Cardiac muscle cell (in vitro differentiated cells and primary cell): ENCODE data around the gene NFASC. TPM values are rescaled to one million over a fixed set of nuclear protein-coding genes. Genes with fewer than 3 reads are reported as not detected.

Source experiments
- DNase-seq, 2 donors: peaks; one replicate each; pipeline versions ENCODE4 v3.0.0 to v3.0.0-alpha.2; 2010 to 2017; ENCODE audit warnings: low read depth in 1 of 2, low spot score in 1 of 2
- H3K27ac ChIP-seq: fragments of 200-600 bp; sonication (generic); 2 replicates; pipeline ENCODE4 v1.5.1; 2016
- H3K27me3 ChIP-seq: fragments of 200-600 bp; sonication (generic); 2 replicates; pipeline ENCODE4 v1.6.0; 2016; ENCODE audit warnings: control low read depth
- H3K36me3 ChIP-seq: fragments of 200-600 bp; sonication (generic); 2 replicates; pipeline ENCODE4 v1.5.1; 2016; ENCODE audit warnings: control low read depth
- H3K4me1 ChIP-seq: fragments of 200-600 bp; sonication (generic); 2 replicates; pipeline ENCODE4 v1.8.1; 2017; ENCODE audit warnings: low read depth, mild to moderate bottlenecking, mixed run types
- H3K4me3 ChIP-seq: fragments of 200-600 bp; sonication (generic); 2 replicates; pipeline ENCODE4 v1.5.1; 2016; ENCODE audit warnings: mild to moderate bottlenecking
- H3K9me3 ChIP-seq: fragments of 200-600 bp; sonication (generic); 2 replicates; pipeline ENCODE4 v1.5.1; 2017; ENCODE audit warnings: low read depth, mild to moderate bottlenecking, control low read depth
- polyA plus RNA-seq: library from polyadenylated mRNA; unstranded; fragments of >200 nt; fragmentation: Nextera tagmentation; extraction: Ambion mirVana; gene quantifications from 2 replicates; pipeline ENCODE4 v1.2.1, GENCODE V29; 2016
- total RNA-seq: library from RNA; depleted of rRNA; stranded (reverse); fragments of >200 nt; gene quantifications from 2 replicates; pipeline ENCODE4 v1.2.3, GENCODE V29; 2016
- TF ChIP-seq, protein P1 (sequence below): IDR thresholded peaks from 2 replicates; pipeline ENCODE4 v1.5.1; 2012; ENCODE audit warnings: low read depth, mild to moderate bottlenecking, low read length

NFASC gene
- total and polyA plus RNA-seq, 2 experiments from 2014 or later, result 0.63 TPM; not detected in 1

DNA sequence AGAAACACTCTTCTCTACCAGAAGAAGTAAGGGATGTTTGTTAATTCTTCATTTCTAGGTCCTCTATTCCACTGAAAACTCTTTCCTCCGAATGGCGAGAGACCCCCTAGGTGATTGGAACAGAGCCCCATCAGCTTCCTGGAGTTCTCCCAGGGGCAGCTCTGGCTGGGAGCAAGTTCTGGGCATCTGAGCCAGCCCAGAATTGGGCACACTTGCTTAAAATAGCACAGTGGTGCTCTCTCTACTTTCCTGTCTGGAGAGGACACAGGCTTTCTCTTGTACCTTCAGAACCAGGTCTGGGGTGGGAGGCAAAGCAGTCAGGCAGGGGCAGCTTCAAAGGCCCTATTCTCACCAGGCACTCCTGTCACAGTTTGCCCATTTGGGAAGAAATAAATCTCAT lies 89.2 kb downstream of the NFASC start:
- no peak overlapping the region for H3K4me3 ChIP-seq
- no peaks in the 10 kb centered on the region for H3K36me3 ChIP-seq
- H3K27ac ChIP-seq, result no peak overlapping the region
- peaks cover 5% of the 10 kb centered on the region for H3K27me3 ChIP-seq
- peaks cover 6% of the 10 kb centered on the region for H3K4me1 ChIP-seq
- TF ChIP-seq, protein P1, sequence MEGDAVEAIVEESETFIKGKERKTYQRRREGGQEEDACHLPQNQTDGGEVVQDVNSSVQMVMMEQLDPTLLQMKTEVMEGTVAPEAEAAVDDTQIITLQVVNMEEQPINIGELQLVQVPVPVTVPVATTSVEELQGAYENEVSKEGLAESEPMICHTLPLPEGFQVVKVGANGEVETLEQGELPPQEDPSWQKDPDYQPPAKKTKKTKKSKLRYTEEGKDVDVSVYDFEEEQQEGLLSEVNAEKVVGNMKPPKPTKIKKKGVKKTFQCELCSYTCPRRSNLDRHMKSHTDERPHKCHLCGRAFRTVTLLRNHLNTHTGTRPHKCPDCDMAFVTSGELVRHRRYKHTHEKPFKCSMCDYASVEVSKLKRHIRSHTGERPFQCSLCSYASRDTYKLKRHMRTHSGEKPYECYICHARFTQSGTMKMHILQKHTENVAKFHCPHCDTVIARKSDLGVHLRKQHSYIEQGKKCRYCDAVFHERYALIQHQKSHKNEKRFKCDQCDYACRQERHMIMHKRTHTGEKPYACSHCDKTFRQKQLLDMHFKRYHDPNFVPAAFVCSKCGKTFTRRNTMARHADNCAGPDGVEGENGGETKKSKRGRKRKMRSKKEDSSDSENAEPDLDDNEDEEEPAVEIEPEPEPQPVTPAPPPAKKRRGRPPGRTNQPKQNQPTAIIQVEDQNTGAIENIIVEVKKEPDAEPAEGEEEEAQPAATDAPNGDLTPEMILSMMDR, result no peak
- no peaks in the 10 kb centered on the region for H3K9me3 ChIP-seq
- no peak for DNase-seq

DNA sequence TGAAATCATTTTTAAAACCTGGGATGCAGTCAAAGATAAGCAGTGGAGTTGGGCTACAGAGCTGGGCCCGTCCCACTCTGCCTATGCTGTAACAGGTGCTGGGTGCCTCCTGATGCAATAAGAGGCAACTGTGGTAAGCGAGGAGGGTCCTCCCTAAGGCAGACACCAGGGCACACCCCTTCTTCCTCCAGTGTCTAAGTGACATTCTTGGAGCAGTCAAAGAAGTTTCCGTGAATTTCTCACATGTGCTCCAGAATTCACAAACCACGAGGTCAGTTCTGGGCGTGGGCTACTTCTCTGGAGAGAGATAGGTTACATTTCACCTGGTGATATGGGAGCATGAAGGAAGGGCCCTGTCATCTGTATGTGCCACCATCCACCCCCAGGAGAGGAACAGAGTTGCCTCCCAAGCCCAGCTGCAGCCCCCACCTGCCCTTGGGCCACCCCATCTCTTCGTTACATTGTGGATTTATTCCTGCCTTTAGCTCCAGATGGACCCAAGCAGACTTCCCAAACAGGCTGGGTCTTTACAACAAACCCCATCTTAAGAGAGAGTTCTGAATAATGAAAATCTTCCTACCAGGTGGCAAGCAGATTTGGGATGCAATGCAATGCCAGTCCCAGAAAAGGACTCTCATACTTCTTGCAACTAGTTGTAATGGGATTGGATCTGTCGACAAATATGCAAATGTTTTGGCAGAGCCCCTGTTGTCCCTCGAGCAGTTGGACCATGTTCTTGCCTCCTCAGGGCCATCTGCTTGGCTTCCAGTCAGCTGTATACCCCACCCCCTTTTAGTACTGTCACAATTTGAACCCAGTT lies 89.9 kb downstream of the NFASC start:
- peaks cover 6% of the 10 kb centered on the region for H3K4me1 ChIP-seq
- no peak overlapping the region for H3K4me3 ChIP-seq
- H3K27ac ChIP-seq, result no peak overlapping the region
- no peaks in the 10 kb centered on the region for H3K36me3 ChIP-seq
- TF ChIP-seq, protein P1, result no peak
- H3K9me3 ChIP-seq, result no peaks in the 10 kb centered on the region
- H3K27me3 ChIP-seq, result peaks cover 5% of the 10 kb centered on the region
- no peak for DNase-seq

DNA sequence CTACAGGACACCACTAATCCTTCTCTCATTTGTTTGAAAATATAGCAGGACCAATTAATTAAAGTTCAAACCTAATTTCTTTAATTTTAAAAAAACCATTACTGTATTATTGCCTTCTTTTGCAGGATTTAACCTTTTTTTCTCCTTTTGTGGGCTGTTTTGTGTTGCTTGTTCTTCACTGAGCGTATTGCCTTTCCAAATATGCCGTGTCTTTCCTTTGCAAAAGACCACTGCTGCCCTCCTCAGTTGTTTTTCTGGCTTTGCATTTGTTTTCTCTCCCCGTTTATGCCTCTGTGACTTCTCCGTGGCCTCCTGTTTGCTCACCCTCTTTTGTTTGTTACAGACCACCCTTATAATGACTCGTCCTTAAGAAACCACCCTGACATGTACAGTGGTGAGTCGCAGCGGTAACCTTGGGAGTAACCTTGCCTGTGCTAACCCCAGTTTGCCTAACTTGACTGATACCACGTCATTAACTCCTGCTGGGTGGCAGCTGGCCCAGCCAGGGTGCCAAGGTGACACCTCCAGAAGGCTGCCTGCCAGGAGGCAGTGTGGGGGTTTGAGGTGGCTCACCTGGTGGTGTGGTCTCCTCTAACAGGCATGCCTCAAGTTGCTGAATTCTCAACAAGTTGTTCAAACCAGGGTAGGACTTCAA lies 91.2 kb downstream of the NFASC start:
- Histone ChIP-seq H3K27me3 (peaks cover 3% of the 10 kb centered on the region), H3K4me1 (peaks cover 6% of the 10 kb centered on the region), H3K27ac (no peak overlapping the region), H3K4me3 (no peak overlapping the region), H3K9me3 (no peaks in the 10 kb centered on the region), H3K36me3 (no peaks in the 10 kb centered on the region)
- DNase-seq, result no peak
- TF ChIP-seq, protein P1, result no peak

DNA sequence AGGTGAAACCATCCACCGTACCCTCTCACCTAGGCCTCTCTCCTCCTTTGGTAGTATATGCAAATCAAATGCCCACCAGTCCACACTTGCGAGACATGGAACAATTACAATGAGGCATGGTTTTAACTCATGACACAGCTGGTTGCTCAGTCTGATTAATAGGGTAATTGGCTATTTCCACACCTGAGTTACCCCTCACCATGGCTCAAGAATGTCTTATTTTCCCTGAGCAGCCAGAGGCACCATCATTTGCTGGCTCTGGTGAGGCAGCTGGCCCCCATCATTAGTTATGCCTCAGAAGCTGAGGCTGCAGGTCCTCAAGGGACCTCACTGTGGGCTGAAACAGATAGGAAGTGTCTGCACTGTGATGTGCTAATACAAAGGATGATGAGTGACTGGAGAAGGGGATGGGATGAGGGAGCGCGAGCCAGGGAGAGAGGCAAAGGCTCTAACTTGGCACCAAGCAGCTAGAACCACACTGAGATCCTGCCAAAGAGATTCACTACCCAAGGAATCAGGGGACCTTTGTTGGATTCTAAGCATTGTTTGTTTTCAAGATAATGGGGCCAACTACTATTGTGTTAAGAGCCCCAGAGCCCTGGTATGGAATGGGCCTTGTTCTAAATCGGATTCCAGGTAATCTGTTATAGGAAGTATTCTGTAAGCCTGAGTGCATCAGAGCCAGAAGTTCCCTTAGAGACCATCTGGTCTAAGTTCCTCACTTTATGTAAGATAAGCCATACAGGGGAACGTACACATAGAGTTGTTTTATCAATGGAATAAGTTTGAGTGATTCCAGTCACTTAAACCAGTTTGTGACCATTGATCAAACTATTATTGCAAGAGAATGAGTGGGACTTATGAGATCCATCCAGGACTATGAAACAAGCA lies 92.3 kb downstream of the NFASC start:
- no peak overlapping the region for H3K27ac ChIP-seq
- no peaks in the 10 kb centered on the region for H3K9me3 ChIP-seq
- H3K36me3 ChIP-seq, result no peaks in the 10 kb centered on the region
- H3K4me1 ChIP-seq, result peaks cover 6% of the 10 kb centered on the region
- no peak overlapping the region for H3K4me3 ChIP-seq
- TF ChIP-seq, protein P1, result no peak
- DNase-seq, result no peak
- peaks cover 3% of the 10 kb centered on the region for H3K27me3 ChIP-seq

DNA sequence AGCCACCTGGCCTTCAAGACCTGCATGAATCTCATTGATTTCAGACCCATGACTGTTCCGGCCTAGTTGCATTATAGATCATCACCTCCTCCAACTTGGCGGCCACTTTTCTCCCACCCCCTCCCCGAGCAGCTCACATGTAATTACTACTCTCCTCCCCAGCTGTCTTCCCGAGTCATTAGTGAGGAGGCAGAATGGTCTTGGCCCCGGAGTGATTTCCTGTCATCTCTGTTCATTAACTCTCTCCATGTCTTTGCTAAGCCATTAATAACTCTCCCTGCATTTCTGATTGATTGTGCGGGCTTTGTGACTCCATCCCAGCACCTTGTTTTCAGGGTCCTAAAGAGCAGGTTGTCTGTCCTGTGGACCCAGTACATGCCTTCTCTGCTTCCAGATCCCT lies 96.8 kb downstream of the NFASC start:
- DNase-seq, result no peak
- Histone ChIP-seq H3K4me1 (no peaks in the 10 kb centered on the region), H3K27ac (no peak overlapping the region), H3K9me3 (no peaks in the 10 kb centered on the region), H3K36me3 (no peaks in the 10 kb centered on the region), H3K27me3 (peaks cover 3% of the 10 kb centered on the region), H3K4me3 (no peak overlapping the region)
- TF ChIP-seq, protein P1, result no peak
